ENCODE measurements around the gene RAP1GAP. TPM values are rescaled to one million over a fixed set of nuclear protein-coding genes. Genes with fewer than 3 reads are reported as not detected.
A peak's percentile ranks its signal among the peaks of the same experiment; 100 is the strongest.

RAP1GAP gene
- total RNA-seq, 4 donors from 2014 or later: 1.9 to 6.8 (median 5.0) TPM

DNA sequence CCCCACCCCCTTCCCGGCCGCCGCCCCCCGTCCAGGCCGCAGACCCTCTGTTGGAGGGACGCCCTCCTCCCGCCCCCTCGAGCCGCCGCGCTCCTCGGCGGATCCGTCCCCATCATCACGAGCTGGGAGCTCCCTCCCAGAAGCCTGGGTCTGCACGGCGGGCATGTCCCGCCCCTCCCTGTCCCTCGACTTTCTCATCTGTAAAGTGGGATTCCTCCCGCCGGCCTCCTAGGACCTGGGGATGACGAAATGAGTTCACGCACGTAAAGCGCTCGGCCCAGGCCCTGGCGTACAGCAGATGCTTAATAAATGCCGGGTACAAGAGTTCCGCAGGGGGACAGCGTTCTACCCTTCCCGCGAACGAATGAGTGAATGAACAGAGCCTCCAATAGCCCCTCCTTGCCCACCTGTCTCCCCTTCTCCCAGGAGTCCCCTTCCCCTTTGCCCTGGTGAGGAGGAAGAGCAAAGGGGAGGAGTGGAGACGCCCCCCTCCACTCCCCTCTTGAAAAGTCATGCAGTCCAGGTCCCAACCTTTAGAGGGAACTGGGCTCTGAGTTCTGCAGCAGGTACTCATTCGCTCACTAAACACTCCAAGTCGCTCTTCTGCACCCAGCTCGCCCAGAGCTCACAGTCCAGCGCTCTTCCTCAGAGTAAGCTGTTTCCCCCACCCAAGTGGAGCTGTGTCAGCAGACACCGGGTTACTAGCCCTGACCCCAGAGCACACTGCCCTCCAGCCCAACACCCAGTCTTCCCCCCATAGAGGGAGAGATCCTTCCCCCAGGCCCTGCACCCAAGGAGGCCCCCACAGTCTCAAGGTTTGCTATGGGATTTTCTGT lies 16.8 kb downstream of the RAP1GAP start:
- Histone ChIP-seq H3K9me3 (no peaks in the 10 kb centered on the region), H3K27ac (peak overlapping the region in 1 of 4 donors; percentile 10), H3K4me1 (peaks cover 8 to 44% (median 9%) of the 10 kb centered on the region in 3 donors), H3K4me3 (peak overlapping the region; percentile 31 to 70 (median 44)), H3K36me3 (no peaks in the 10 kb centered on the region), H3K27me3 (peaks cover 0 to 47% (median 0%) of the 10 kb centered on the region in 4 donors)
- no peak for DNase-seq
- WGBS, 2 donors: 57 to 68% methylated on average over 4 to 6 of the region's 39 CpGs
- no peak for TF ChIP-seq POLR2A (IDR thresholded peaks at IDR 0.05)
- TF ChIP-seq, protein P1, sequence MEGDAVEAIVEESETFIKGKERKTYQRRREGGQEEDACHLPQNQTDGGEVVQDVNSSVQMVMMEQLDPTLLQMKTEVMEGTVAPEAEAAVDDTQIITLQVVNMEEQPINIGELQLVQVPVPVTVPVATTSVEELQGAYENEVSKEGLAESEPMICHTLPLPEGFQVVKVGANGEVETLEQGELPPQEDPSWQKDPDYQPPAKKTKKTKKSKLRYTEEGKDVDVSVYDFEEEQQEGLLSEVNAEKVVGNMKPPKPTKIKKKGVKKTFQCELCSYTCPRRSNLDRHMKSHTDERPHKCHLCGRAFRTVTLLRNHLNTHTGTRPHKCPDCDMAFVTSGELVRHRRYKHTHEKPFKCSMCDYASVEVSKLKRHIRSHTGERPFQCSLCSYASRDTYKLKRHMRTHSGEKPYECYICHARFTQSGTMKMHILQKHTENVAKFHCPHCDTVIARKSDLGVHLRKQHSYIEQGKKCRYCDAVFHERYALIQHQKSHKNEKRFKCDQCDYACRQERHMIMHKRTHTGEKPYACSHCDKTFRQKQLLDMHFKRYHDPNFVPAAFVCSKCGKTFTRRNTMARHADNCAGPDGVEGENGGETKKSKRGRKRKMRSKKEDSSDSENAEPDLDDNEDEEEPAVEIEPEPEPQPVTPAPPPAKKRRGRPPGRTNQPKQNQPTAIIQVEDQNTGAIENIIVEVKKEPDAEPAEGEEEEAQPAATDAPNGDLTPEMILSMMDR (IDR thresholded peaks at IDR 0.05): no peak
- intact Hi-C loops (cut with DNase I): loop anchor here (10.0 kb wide), 2 partner anchors 128 to 288 kb away; no protein-coding TSS in a partner anchor

DNA sequence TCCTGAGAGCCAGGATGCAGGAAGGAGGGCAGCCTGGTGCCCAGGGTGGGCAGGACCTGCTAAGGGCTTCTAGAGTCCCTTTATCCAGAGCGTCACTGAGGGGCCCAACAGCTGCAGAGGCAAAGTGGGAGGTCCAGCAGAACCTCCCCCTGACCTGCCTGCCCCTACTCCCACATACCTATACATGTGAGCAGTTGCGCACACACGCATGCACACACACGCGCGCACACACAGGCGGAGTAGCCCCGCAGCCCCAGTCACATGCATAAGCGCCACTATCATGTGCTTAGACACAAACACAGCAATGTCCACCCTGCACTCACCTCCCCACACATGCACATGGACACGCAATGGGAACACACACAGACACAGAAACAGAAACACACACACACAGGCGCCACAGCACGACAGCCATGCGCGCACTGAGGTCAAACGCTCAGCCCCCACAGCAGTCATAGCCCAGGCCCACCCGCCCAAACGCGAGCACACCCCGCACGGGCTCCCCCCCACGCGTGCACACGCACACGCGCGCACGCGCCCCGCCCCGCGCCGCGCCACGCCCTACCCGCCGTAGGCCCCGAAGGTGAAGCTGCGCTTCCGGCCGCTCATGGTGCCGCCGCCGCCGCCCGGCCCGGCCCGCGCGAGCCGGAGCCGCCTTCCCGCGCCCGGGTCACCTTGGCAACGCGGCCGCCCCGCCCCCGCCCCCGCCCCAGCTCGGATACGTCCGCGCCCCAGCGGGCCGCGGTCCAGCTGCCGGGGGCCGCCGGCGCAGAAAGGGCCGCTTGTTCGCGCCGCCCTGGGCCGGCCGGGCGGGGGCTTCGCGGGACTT lies 17.7 kb downstream of the RAP1GAP start:
- WGBS, 2 donors: 15 to 18% methylated on average over 9 of the region's 80 CpGs
- Histone ChIP-seq H3K9me3 (no peaks in the 10 kb centered on the region), H3K4me3 (peak overlapping the region; percentile 31 to 70 (median 44)), H3K36me3 (no peaks in the 10 kb centered on the region), H3K4me1 (peaks cover 8 to 40% (median 9%) of the 10 kb centered on the region in 3 donors), H3K27me3 (peaks cover 0 to 56% (median 2%) of the 10 kb centered on the region in 4 donors), H3K27ac (peak overlapping the region in 1 of 4 donors; percentile 10)
- intact Hi-C loops (cut with DNase I): loop anchor here (10.0 kb wide), 2 partner anchors 127 to 287 kb away; no protein-coding TSS in a partner anchor
- TF ChIP-seq, protein P1 (IDR thresholded peaks at IDR 0.05): no peak
- TF ChIP-seq POLR2A (IDR thresholded peaks at IDR 0.05): no peak
- DNase-seq: no peak

DNA sequence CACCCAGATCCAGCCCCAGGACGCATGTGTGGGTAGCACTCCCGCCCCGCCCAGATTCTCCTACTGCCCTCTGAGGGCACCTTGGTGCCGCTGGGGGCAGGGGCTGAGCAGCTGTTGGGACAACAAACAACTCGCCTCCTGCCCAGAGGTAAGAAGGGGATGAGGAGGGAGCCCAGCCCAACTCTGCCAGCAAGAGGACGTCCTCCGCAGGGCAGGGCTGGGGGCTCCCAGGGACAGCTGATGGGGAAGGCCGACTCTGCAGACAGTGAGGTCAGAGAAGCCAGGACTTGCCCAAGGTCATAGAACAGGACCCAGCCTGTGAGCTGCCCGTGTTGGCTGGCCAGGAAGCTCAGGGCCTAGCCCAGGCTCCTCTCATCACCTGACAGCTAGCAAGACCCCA lies 18.8 kb downstream of the RAP1GAP start:
- intact Hi-C loops (cut with DNase I): loop anchor here (10.0 kb wide), 2 partner anchors 126 to 286 kb away; no protein-coding TSS in a partner anchor
- H3K27ac ChIP-seq: no peak overlapping the region

DNA sequence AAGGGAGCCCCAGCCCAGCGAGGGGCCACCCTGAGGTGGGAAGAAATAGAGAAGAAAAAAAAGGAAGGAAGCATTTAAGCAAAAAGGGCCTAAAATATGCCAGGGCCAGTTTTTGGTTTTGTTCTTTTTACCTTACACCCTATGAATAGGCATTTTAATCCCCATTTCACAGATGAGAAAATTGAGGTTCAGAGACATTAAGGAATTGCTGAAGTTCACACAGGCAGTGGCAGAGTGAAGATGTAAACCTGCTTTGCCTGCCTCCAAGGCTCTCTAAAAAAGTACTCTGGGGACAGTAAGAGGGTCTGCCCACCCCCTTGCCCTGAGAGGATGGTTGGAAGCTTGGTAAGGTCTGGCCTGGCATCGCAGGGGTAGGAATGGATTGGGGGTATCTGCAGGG lies 19.8 kb downstream of the RAP1GAP start:
- WGBS, 2 donors: 40 to 67% methylated on average over 1 to 2 of the region's 2 CpGs
- intact Hi-C loops (cut with DNase I): no loop called here
- peaks cover 0 to 68% (median 2%) of the 10 kb centered on the region in 4 donors for H3K27me3 ChIP-seq
- H3K9me3 ChIP-seq: no peaks in the 10 kb centered on the region
- no peaks in the 10 kb centered on the region for H3K36me3 ChIP-seq
- no peak for TF ChIP-seq POLR2A (IDR thresholded peaks at IDR 0.05)
- TF ChIP-seq, protein P1 (IDR thresholded peaks at IDR 0.05): no peak
- H3K4me3 ChIP-seq: no peak overlapping the region
- peaks cover 8 to 31% (median 9%) of the 10 kb centered on the region in 3 donors for H3K4me1 ChIP-seq
- DNase-seq: no peak
- no peak overlapping the region for H3K27ac ChIP-seq

More for the DNA sequence above, 18.8 kb downstream of the RAP1GAP start:
- Histone ChIP-seq H3K4me3 (no peak overlapping the region), H3K36me3 (no peaks in the 10 kb centered on the region), H3K27me3 (peaks cover 0 to 65% (median 2%) of the 10 kb centered on the region in 4 donors), H3K4me1 (peaks cover 8 to 31% (median 9%) of the 10 kb centered on the region in 3 donors), H3K9me3 (no peaks in the 10 kb centered on the region)
- TF ChIP-seq, protein P1 (IDR thresholded peaks at IDR 0.05): no peak
- TF ChIP-seq POLR2A (IDR thresholded peaks at IDR 0.05): no peak
- 64% methylated on average over 4 of the region's 9 CpGs; no CpG with 5 or more reads in 1 of the 2 donors for WGBS, 2 donors
- DNase-seq: no peak
